ENCODE measurements around the gene TRIAP1.

GRCh38 chr12:120481022-120481767 lies 35.0 kb upstream of the TRIAP1 start:
- TF ChIP-seq, protein P1, sequence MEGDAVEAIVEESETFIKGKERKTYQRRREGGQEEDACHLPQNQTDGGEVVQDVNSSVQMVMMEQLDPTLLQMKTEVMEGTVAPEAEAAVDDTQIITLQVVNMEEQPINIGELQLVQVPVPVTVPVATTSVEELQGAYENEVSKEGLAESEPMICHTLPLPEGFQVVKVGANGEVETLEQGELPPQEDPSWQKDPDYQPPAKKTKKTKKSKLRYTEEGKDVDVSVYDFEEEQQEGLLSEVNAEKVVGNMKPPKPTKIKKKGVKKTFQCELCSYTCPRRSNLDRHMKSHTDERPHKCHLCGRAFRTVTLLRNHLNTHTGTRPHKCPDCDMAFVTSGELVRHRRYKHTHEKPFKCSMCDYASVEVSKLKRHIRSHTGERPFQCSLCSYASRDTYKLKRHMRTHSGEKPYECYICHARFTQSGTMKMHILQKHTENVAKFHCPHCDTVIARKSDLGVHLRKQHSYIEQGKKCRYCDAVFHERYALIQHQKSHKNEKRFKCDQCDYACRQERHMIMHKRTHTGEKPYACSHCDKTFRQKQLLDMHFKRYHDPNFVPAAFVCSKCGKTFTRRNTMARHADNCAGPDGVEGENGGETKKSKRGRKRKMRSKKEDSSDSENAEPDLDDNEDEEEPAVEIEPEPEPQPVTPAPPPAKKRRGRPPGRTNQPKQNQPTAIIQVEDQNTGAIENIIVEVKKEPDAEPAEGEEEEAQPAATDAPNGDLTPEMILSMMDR (IDR thresholded peaks at IDR 0.05) = no peak
- TF ChIP-seq POLR2A (IDR thresholded peaks at IDR 0.05) (no peak), EP300 (IDR thresholded peaks at IDR 0.05) (no peak)
